H9 (cell line): ENCODE results near the gene DES. TPM values are rescaled to one million over a fixed set of nuclear protein-coding genes. Genes with fewer than 3 reads are reported as not detected.

Experiments
- DNase-seq: peaks from one replicate; pipeline ENCODE4 v3.0.0-alpha.2; 2017
- H2AFZ ChIP-seq: one replicate; pipeline ENCODE4 v1.6.1; 2013; ENCODE audit warnings: mild to moderate bottlenecking, low read length, control low read depth, moderate library complexity
- H2AK5ac ChIP-seq: 2 replicates; pipeline ENCODE4 v1.6.1; 2013; ENCODE audit warnings: low read length, control low read depth, mixed read lengths; ENCODE audit not compliant: insufficient read length
- H2BK120ac ChIP-seq: one replicate; pipeline ENCODE4 v1.6.1; 2013; ENCODE audit warnings: low read depth, mild to moderate bottlenecking, low read length, control low read depth, inconsistent platforms; ENCODE audit not compliant: poor library complexity, severe bottlenecking
- H2BK12ac ChIP-seq: 2 replicates; pipeline ENCODE4 v1.6.1; 2013; ENCODE audit warnings: low read length, control low read depth, mixed read lengths, low read depth; ENCODE audit not compliant: insufficient read length
- H2BK15ac ChIP-seq: 2 replicates; pipeline ENCODE4 v1.6.1; 2013; ENCODE audit warnings: low read depth, low read length, control low read depth
- H2BK20ac ChIP-seq: one replicate; pipeline ENCODE4 v1.6.1; 2013; ENCODE audit warnings: low read depth, mild to moderate bottlenecking, low read length, control low read depth, inconsistent platforms; ENCODE audit not compliant: poor library complexity, severe bottlenecking
- H2BK5ac ChIP-seq: 2 replicates; pipeline ENCODE4 v1.6.1; 2013; ENCODE audit warnings: low read length, control low read depth, mixed read lengths; ENCODE audit not compliant: insufficient read length
- H3K14ac ChIP-seq: 2 replicates; pipeline ENCODE4 v1.6.1; 2013; ENCODE audit warnings: low read length, control low read depth; ENCODE audit not compliant: insufficient read depth
- H3K18ac ChIP-seq: 2 replicates; pipeline ENCODE4 v1.6.1; 2013; ENCODE audit warnings: low read depth, mild to moderate bottlenecking, mixed read lengths, low read length, control low read depth; ENCODE audit not compliant: insufficient read length
- H3K23ac ChIP-seq: 2 replicates; pipeline ENCODE4 v1.6.1; 2013; ENCODE audit warnings: low read length, control low read depth, mixed read lengths, low read depth; ENCODE audit not compliant: insufficient read length
- H3K23me2 ChIP-seq: 2 replicates; pipeline ENCODE4 v1.6.1; 2013; ENCODE audit warnings: low read depth, mild to moderate bottlenecking, mixed read lengths, low read length, control low read depth; ENCODE audit not compliant: insufficient read length, poor library complexity, severe bottlenecking
- H3K27ac ChIP-seq: 2 replicates; pipeline ENCODE4 v1.5.1; 2013; ENCODE audit warnings: low read length, control low read depth, mixed read lengths, low read depth; ENCODE audit not compliant: insufficient read length
- H3K27me3 ChIP-seq: 2 replicates; pipeline ENCODE4 v1.6.1; 2013; ENCODE audit warnings: low read length, control low read depth, inconsistent platforms; ENCODE audit not compliant: insufficient read depth
- H3K4ac ChIP-seq: 2 replicates; pipeline ENCODE4 v1.6.1; 2013; ENCODE audit warnings: low read depth, mild to moderate bottlenecking, control low read depth, inconsistent platforms, low read length, moderate library complexity
- H3K4me1 ChIP-seq: 2 replicates; pipeline ENCODE4 v1.6.1; 2013; ENCODE audit warnings: low read length, control low read depth, inconsistent platforms; ENCODE audit not compliant: insufficient read depth
- H3K4me2 ChIP-seq: 2 replicates; pipeline ENCODE4 v1.6.1; 2013; ENCODE audit warnings: low read length, control low read depth, mixed read lengths; ENCODE audit not compliant: insufficient read length, insufficient read depth
- H3K56ac ChIP-seq: 2 replicates; pipeline ENCODE4 v1.6.1; 2013; ENCODE audit warnings: low read depth, mild to moderate bottlenecking, mixed read lengths, low read length, control low read depth; ENCODE audit not compliant: insufficient read length
- H3K79me1 ChIP-seq: 2 replicates; pipeline ENCODE4 v1.6.1; 2013; ENCODE audit warnings: low read depth, mild to moderate bottlenecking, moderate library complexity, low read length, control low read depth, inconsistent platforms; ENCODE audit not compliant: insufficient read depth, poor library complexity, severe bottlenecking
- H3K79me2 ChIP-seq: 2 replicates; pipeline ENCODE4 v1.6.1; 2013; ENCODE audit warnings: low read length, control low read depth, inconsistent platforms; ENCODE audit not compliant: insufficient read depth
- H3K9ac ChIP-seq: 2 replicates; pipeline ENCODE4 v1.6.1; 2013; ENCODE audit warnings: low read length, control low read depth, mixed read lengths; ENCODE audit not compliant: insufficient read length; ENCODE audit errors: extremely low read depth
- H3K9me3 ChIP-seq: one replicate; pipeline ENCODE4 v1.6.1; 2013; ENCODE audit warnings: low read depth, low read length, inconsistent platforms; ENCODE audit not compliant: control insufficient read depth
- H3T11ph ChIP-seq: one replicate; pipeline ENCODE4 v1.6.1; 2013; ENCODE audit warnings: mild to moderate bottlenecking, low read length, control low read depth, inconsistent platforms
- H4K20me1 ChIP-seq: one replicate; pipeline ENCODE4 v1.6.1; 2013; ENCODE audit not compliant: control insufficient read depth, insufficient read length, insufficient read depth
- H4K5ac ChIP-seq: 2 replicates; pipeline ENCODE4 v1.6.1; 2013; ENCODE audit warnings: low read depth, mild to moderate bottlenecking, mixed read lengths, low read length, control low read depth; ENCODE audit not compliant: insufficient read length
- H4K8ac ChIP-seq: replicated peaks from 2 replicates; pipeline ENCODE4 v1.6.1; 2013; ENCODE audit warnings: low read length, control low read depth, mixed read lengths, low read depth; ENCODE audit not compliant: insufficient read length
- H4K91ac ChIP-seq: 2 replicates; pipeline ENCODE4 v1.6.1; 2013; ENCODE audit warnings: low read depth, mild to moderate bottlenecking, moderate library complexity, mixed read lengths, low read length, control low read depth; ENCODE audit not compliant: insufficient read length
- H3K27ac Mint-ChIP-seq, 3 experiments: 2 replicates in 2 of 3; 3 replicates in 1 of 3; pipeline ENCODE4 v1.8.0; 2020 to 2021; ENCODE audit warnings: mixed read lengths in 3 of 3, mild to moderate bottlenecking in 1 of 3, moderate library complexity in 1 of 3
- H3K27me3 Mint-ChIP-seq: 2 replicates; pipeline ENCODE4 v1.8.0; 2021; ENCODE audit warnings: low read depth, mild to moderate bottlenecking, moderate library complexity, mixed read lengths
- H3K36me3 Mint-ChIP-seq, 3 experiments: 2 replicates in 2 of 3; 3 replicates in 1 of 3; pipeline ENCODE4 v1.8.0; 2020 to 2021; ENCODE audit warnings: low read depth in 3 of 3, mixed read lengths in 3 of 3; ENCODE audit not compliant: insufficient read depth in 1 of 3
- H3K4me1 Mint-ChIP-seq, 2 experiments: 2 replicates each; pipeline ENCODE4 v1.8.0; 2020; ENCODE audit warnings: mixed read lengths in 2 of 2
- H3K4me3 Mint-ChIP-seq, 2 experiments: 2 replicates in 1 of 2; 3 replicates in 1 of 2; pipeline ENCODE4 v1.8.0; 2020 to 2021; ENCODE audit warnings: mild to moderate bottlenecking in 2 of 2, mixed read lengths in 2 of 2, moderate library complexity in 1 of 2
- H3K9me3 Mint-ChIP-seq, 2 experiments: 2 replicates in 1 of 2; 3 replicates in 1 of 2; pipeline ENCODE4 v1.8.0; 2020; ENCODE audit warnings: mild to moderate bottlenecking in 2 of 2, mixed read lengths in 2 of 2, moderate library complexity in 1 of 2
- CTCF ChIP-seq: fragments of 200-600 bp; sonication (generic); conservative IDR thresholded peaks from 3 replicates; pipeline ENCODE4 v1.8.0; 2021; ENCODE audit warnings: antibody characterized with exemption, mild to moderate bottlenecking
- WGBS: extraction: QIAGEN DNeasy Blood & Tissue Kit; methylation state at CpG from one replicate; pipeline ENCODE4 v1.1.7; 2013; ENCODE audit warnings: missing lambda C conversion rate, low lambda C conversion rate, mixed read lengths; ENCODE audit not compliant: insufficient read length; ENCODE audit errors: extremely low coverage; 5-methylcytosine and 5-hydroxymethylcytosine counted together
- total RNA-seq: library from RNA; stranded (reverse); gene quantifications from 2 replicates; pipeline ENCODE4 v1.2.1, GENCODE V29; 2021

Gene DES
- total RNA-seq, 1 experiment from 2014 or later = 4.6 TPM

GRCh38 chr2:219399716-219400478 lies 18.3 kb upstream of the DES start:
- H2BK15ac ChIP-seq = no peak overlapping the region
- no peak overlapping the region for H2BK120ac ChIP-seq
- H4K5ac ChIP-seq = no peak overlapping the region
- H4K20me1 ChIP-seq = no peaks in the 10 kb centered on the region
- no peak overlapping the region for H3T11ph ChIP-seq
- no peaks in the 10 kb centered on the region for H3K27me3 ChIP-seq
- no peaks in the 10 kb centered on the region for H3K23me2 ChIP-seq
- no peak overlapping the region for H3K4ac ChIP-seq
- Mint-ChIP-seq H3K27ac (no peak overlapping the region), H3K4me1 (peaks cover 30 to 41% of the 10 kb centered on the region in 2 experiments), H3K36me3 (no peaks in the 10 kb centered on the region), H3K4me3 (no peak overlapping the region), H3K27me3 (peaks cover 8% of the 10 kb centered on the region), H3K9me3 (no peaks in the 10 kb centered on the region; a peak in 1 of 5 replicates)
- H4K8ac ChIP-seq = no peak overlapping the region
- no peak overlapping the region for H2AK5ac ChIP-seq
- H3K79me1 ChIP-seq = no peaks in the 10 kb centered on the region
- no peak overlapping the region for H2BK5ac ChIP-seq
- no peak overlapping the region for H2BK12ac ChIP-seq
- H2BK20ac ChIP-seq = no peak overlapping the region
- no CpG with 5 or more reads among the region's 14 CpGs for WGBS
- H2AFZ ChIP-seq = no peak overlapping the region
- H3K18ac ChIP-seq = no peak overlapping the region
- no peaks in the 10 kb centered on the region for H3K9me3 ChIP-seq
- no peak overlapping the region for H3K4me2 ChIP-seq
- TF ChIP-seq CTCF = no peak
- H3K23ac ChIP-seq = no peak overlapping the region
- no peak overlapping the region for H4K91ac ChIP-seq
- no peak overlapping the region for H3K56ac ChIP-seq
- H3K79me2 ChIP-seq = no peaks in the 10 kb centered on the region
- no peak overlapping the region; the same call in 1 of the 2 replicates for H3K14ac ChIP-seq
- H3K9ac ChIP-seq = no peak overlapping the region
- DNase-seq = no peak
- H3K4me1 ChIP-seq = no peaks in the 10 kb centered on the region
- no peak overlapping the region for H3K27ac ChIP-seq
